AG08396 (cell line): Measurements from ENCODE around the gene CHST1.

ENCODE experiments used
- DNase-seq: peaks from one replicate; pipeline ENCODE4 v3.0.0; 2012; ENCODE audit warnings: low spot score, mixed read lengths

Gene CHST1

DNA sequence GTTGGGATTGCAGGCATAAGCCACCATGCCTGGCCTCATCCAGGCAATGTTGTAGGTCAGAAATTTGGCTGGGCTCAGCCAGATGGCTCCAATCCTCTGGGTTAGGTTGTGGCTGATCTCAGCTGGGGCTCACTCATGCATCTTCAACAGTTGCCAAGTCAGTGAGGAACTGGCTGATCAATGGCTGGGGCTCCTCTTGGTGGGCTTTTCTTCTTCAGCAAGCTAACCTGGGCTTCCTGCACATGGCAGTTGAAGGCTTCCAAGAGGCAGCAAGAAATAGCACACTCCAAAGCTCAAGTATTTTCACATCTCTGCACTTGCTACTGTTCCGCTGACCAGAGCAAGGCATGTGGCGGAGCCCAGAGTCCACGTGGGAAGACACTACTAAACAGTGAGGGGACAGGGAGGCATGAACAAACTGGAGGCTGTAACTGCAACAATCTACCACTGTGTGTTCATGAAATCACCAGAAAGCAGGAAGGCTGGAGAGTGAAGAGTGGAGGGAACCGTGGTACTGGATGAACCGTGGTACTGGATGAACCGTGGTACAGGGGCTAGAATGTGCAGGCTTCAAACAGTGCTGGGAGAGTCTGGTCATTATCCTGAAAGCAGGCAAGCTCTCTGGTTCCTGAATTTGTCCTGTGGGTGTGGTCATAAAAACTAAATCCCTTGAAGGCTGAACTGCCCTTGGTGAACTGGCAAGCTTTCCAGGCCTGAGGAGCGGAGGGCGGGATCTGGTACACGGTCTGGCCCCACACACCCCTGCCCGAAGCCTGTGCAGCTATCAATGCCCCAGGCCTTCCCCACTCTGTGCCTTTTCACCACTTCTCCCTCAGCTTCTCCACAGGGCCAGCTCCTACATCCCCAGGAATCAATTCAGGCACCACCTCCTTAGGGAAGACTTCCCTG, 20.2 kb downstream of the CHST1 start:
- peak; percentile 1 for DNase-seq

DNA sequence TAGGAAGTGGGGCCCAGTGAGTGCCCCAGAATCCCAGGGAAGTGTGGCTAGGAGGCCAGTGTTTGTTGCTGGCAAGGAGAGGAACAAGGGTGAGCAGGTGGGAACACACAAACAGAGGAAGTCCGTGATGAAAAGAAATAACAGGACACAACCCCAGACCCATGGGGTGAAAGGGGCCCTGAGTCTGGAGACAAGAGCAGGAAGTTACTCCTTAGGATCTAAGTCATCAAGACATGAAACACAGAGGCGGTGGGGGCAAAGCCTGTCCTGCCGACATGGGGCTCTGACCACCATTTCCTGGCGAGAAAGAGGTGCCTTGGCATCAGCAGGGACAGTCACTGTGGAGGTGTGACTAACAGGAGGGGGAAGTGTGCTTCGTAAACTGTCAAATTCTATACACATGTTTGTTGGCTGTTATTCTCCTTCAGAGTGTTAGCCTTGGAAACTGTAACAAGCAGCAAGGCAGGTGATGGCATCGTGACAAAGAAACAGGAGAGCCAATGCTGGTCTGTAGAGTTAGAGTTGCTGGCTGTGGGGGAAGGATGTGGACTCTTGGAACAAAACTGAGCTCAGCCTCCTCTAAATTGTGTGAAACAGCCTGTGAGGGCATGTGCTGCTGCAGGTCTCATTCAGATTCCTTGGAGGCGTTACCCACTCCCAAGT, 21.7 kb downstream of the CHST1 start:
- DNase-seq: no peak

DNA sequence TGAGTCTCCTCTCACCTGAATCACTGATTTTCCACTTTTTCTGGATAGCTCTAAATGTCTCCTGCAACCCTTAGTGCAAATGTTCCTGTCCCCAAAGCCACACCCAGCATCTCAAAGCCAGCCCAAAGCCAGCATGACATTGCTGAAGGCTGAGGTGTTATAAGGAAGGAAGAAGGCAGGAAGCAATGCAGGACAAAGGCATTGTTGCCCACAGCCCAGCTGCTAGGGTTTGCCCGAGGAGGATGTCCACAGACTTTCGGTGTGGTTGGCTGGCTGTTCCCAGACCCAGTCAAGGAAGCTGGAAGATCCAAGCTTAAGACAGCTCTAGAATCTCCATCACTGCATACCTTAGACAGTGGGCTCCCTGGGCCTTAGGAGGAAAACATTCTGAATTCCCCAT, 23.5 kb downstream of the CHST1 start:
- DNase-seq: no peak

DNA sequence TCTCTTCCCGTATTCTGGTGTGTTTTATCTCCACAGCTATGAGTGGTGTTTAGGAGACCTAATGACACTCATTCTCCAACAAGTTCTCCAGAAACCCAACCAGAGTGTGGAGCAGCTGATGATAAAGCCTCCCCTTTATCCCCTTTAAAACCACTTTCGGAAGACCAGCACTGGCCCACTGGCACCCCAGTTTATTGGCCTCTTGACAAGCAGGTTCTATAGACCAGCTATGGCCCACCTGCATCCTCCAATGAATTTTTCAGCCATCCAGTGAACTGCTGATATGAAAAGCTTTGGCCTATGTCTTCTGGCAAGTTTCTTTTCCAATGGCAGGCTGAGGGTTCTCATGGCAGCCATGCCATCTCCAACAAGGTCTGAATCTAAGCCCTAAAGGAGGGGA, 27.4 kb downstream of the CHST1 start:
- no peak for DNase-seq

DNA sequence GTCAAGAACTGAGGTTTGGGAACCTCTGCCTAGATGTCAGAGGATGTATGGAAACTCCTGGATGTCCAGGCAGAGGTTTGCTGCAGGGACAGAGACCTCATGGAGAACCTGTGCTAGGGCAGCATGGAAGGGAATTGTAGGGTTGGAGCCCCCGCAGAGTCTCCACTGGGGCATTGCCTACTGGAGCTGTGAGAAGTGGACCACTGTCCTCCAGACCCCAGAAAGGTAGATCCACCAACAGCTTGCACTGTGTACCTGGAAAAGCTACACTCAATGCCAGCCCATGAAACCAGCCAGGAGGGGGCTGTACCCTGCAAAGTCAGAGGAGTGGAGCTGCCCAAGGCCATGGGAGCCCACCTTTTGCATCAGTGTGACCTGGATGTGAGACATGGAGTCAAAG, 29.5 kb downstream of the CHST1 start:
- DNase-seq: no peak

DNA sequence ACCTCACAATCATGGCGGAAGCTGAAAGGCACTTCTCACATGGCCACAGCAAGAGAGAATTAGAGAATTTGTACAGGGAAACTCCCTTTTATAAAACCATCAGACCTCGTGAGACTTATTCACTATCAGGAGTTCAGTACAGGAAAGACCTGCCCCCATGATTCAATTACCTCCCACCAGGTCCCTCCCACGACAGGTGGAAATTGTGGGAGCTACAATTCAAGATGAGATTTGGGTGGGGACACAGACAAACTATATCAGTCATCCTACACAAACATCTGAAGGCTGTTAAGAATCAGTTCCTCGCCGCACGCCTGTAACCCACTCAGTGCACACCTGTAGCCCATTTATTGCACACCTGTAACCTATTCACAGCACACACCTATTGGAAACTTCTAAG, 39.8 kb downstream of the CHST1 start:
- no peak for DNase-seq

DNA sequence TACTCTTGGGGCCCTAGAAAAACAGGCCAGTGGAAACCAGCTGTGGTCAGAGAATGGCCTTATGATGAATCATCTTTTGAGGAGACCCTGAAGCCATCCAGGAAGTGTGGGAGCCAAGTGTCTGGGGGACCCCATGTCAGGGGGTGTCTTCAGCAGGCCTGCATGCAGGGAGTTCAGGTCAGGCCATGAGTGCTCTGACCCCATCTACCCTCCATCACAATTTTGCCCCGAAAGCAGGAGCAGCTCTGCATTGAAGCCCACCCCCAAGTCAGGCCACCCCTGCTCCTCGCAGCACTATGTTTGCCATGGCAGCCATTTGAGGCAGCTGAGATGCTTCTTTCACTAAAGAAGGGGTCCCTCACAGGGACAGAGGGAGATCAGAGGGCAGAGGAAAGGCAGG, 41.3 kb downstream of the CHST1 start:
- DNase-seq: no peak

DNA sequence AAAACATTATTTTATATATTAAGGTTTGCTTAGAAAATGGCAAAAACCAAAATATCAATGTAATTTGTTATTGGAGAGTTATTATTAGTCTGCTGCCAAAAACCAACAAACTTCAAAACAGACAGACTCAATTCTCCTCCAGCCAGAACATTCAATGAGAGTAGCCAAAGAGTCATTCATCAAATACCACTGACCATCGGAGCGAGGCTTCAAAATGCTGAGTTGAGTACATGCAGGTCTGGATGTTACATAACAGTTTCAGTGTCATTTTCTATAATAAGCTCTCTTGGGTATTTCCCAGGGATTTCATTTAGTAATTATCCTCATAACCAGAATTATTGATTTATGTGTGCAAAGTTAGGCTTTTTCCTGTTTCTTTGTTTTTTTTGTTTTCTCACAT, 42.6 kb downstream of the CHST1 start:
- no peak for DNase-seq

DNA sequence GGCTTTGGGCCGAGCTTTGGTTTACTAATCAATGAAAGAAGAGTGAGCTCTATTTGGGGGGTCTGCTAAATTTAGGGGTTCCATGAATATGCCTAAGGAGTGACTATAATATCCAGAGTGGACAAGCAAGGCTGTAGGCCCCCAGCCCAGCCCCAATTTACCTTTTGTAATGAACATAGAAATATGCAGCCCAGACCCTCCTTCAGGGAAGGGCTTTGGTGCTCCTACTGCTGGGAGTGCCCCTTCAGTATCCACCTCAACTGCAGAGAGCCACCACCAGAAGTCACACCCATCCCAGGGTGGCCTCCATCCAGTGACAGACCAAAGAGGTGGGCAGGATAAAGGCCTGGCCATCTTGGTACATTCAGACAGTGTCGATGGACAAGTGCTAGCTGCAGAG, 43.1 kb downstream of the CHST1 start:
- no peak for DNase-seq

DNA sequence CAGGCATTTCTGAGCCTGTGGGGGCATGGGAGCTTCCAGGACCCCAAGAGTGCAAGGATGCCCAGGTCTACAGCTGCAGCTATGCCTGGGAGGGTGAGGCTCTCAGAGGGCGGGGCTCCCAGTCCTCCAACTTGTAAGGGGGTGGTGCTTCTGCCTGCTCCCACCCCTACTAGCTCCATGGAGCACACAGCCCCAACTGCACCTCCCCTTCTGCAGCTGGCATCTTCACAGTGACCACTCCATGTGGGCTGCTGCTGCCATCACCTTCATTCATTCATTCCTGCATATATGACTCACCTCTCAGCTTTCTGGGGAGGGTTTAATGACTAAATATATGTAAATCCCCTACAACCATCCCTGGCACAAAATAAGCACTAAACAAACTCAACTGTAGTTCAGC, 43.8 kb downstream of the CHST1 start:
- DNase-seq: no peak

DNA sequence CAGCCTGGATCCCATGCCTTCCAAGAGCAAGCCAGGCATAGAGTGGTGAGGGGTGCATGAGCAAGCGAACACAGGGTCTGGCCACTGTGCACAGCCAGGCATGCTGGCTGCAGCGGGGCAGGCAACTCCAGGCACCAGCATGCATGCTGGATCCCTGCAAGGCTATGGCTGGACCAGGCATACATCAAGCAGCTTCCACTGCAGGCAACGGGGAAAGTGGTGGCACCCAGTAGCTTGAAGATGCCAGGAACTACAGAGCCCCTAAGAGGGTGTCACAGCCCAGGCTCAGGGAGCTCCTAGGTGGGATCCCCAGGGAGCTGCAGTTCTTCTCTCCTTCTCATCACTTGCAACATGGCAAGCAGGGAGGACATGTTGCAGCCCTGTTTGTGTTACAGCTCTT, 45.2 kb downstream of the CHST1 start:
- DNase-seq: no peak

DNA sequence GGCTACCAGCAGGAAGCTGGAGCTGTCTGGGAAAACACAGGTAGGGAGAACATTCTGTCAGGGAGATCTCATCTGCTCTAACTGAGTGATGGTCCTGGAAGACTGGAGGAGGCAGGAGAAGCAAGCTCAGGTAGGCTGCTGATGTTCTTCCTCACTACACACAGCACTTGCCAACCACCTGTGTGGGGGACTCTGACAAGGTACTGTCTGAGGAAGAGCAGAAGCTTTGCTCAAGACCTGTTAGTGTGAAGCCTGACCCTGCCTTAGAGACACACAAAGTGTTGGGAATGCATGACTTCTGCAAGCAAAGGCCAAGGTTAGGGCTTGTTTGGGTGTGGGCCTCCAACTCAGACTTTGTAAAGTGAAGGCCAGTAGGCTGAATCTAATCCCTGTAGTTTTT, 46.5 kb downstream of the CHST1 start:
- DNase-seq: no peak

DNA sequence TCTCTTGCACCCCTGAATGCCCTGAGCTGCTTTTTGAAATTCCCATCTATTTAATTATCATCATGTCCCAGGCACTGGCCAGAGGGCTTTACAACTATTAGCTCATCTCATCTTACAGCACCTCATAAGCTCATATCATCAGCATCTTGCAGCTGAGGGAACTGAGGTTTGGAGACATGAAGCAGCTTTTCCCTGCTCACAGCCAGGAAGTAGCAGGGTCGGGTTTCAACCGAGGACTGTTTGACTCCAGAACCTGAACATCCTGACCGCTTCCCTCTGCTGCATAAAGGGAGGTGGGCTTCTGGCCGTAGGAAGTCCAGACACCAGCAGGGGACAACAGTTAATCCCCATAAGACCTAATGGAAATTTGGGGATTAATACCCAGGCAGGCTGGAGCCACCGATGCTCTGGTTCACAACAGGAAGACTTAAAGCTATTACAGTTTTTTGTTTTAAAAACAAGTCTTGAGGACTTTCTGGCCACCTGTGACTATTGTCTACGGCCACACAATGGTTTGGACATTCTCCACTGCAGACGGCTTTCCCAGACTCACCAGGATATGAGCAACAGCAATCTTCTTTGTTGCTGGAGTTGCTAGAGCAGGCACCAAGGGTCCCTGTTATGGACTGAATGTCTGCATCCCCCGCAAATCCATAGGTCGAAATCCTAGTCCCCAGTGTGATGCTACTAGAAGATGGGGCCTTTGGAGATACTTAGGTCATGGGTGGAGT, 47.4 kb downstream of the CHST1 start:
- no peak for DNase-seq

DNA sequence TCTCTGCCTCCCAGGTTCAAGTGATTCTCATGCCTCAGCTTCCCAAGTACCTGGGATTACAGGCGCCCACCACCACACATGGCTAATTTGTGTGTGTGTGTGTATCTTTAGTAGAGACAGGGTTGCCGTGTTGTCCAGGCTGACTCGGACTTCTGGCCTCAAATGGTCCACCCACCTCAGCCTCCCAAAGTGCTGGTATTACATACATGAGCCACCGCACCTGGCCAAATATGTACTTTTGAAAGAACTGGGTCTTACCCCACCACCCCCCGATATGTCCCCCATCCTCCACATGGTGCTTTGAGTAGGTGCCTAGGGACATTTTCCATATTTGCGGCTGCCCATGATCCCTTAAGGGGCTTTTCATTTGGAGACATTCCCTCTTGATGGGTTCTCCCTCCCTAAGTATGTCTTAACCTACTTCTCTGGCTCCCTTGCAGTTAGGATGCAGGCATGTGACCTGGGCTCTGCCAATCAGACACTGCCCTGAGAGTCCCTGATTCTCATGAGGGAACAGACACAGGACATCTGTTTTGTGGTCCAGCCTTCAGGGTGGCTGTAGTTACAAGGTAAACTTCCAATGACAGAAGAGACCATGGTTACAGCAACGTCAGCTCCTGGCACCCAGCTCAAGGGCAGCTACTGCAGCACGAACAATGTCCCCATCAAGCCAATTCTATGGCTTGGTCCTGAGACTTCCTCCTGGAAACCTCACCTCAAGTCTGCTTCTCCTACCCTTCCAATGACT, 48.4 kb downstream of the CHST1 start:
- no peak for DNase-seq

DNA sequence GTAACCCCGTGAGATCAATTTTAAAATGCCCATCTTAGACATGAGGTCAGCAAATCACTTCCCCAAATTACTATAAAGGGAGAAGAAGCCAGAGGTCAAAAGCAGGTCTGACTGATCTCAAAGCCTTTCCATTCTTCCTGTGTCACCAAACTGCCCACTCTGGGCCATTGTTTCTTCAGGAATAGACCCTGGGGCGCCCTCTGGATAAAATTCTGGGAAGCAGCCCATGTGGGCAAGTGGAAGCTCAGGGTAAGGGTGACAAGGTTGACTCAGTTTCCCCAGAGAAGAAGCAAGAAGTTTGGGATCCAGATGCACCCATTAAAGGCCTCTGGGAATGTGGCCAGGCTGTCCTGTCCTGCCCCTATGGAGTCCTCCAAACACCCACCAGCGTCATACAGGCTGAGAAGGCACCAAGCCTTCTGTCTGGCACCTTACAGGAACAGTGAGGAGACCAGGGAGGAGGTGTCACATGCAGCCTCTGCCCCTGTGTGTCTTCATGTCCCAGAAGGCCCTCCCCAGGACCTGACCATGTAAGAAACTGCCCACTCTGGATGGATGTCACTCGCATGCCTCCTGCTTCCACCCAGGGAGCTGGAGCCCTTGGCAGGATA, 50.1 kb downstream of the CHST1 start:
- no peak for DNase-seq

DNA sequence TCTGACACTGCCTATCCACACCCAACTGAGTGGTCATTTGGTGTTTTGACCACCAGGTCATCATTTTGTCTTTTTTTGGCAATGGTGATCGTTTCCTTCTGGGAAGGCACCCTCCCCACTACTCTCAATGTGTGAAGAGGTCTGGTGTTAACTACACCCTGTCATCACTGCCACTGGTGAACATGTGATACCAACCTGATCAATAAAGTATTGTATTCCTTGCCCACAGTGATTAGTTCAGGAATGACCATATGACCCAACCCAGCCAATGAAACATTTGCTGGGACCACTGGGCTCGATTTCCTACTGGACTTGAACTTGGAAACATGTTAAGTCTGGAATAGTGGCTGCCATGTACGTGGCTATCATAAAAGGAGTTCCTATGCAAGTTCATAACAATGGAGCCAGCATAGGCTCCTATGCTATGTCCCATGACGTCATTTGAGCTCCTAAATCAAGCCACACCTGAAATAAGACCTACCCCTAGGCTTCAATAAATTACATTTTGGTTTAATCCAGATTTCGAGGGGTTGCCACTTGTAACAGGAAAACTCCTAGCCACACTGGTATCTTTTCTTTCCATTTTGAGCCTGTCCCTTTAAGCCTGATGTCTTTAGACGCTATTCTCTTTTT, 51.1 kb downstream of the CHST1 start:
- DNase-seq: no peak

DNA sequence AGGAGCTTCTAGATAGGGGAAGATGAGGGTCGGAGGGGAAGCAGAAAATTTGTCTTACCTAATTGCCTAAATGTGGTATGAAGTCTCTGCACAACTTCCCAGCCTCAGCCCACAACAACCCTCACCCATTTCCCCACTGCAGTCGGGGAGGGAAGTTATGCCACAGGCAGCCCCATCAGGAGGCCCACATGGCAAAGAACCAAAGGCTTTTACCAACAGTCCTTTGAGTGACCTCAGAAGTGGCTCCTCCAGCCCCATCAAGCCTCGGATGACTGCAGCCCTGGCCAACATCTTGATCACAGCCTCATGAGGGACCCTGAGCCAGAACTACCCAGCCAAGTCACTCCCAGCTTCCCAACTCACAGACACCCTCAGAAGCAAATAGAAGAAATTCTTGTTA, 54.8 kb downstream of the CHST1 start:
- no peak for DNase-seq

DNA sequence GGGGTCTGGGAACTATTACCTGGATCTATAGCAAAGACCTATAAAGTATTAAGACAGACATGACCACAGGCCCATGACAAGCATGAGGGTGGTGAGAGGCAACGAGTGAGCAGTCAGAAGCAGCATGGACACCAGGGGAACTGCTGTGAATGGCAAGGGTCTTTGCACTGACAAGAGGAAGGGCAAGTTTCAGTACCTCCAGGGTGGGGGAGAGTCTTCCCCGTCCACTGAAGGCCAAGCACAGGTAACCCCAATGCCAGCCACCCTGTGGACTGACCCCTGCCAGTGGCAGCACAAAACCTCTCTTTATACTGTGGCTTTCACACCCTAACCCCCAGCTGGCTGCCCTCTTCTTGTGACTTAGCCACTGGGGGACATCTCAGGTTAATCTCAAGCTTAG, 55.5 kb downstream of the CHST1 start:
- no peak for DNase-seq

DNA sequence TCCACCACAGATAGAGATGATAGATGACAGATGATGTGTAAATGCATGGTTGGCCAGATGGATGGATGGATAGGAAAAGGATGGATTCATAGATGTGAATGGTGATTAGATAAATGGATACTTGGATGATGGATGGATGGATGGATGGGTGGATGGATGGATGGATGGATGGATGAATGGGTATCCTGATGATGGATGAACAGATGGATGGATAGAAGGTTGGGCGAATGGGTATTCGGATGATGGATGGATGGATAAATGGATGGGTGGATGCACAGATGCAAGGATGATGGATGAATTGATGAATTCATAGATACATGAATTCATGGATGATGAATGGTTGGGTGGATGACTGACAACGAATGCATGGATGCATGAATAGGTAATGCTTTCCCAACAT, 56.1 kb downstream of the CHST1 start:
- no peak for DNase-seq

DNA sequence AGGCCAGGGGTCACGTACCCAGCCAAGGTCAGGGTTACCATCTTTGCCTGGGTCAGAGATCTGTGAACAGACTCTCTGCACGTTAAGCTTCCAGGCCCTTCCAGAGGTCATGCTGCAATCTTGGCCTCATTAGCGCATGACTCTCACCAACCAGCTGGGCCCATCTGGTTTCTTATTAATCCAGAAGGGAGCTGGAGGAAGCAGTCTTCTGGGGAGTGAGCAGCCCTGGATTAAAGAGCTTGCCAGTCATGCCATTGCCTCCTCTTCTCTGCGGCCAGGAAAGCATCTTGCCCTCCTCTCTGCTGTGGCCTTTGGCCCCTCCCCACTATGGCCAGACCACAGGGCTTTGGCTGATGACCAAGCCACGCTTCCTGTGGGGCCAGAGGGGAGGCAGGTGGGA, 57.4 kb downstream of the CHST1 start:
- DNase-seq: no peak

DNA sequence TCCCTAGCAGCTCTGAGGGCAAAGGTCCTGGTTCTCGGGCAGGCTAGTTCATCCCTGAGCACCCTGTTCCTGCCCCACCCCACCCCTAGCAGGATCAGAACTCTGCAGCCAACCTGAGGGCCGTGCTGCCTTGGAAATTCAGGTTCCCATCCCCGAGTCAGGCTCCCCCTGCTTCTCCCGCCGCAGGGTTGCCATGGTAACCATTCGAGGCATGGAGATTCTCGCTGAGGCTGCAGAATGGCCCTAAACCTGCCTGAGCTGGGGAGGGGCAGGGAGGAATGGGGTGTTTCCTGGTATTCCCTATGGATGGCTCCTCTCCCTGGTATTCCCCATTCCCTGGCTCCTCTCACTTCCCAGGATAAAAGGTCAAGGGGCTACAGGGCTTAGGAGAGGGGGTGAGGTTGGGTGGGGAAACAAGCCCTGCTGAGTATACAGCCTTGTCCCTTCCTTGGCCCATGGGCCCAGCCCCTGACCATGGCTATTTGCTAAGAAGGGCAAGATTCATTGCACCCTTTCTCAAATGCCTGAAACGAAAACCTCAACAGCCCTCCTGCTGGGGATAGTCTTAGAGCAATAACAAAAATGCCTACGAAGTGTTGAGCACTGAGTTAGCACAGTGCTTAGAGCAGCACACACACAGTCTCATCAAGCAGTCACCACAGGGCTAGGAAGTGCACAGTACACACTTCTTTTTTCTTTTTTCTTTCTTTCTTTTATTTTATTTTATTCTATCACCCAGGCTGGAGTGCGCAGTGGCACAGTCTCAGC, 58.7 kb downstream of the CHST1 start:
- no peak for DNase-seq
